HG02884 (cell line): ENCODE results near the gene UGT1A5.
"Not testable (repeated sequence)": the region's sequence is repeated elsewhere in the genome, so short reads cannot be mapped to it uniquely, and the experiment has no call there.

Experiments used
- ATAC-seq: cut with Tn5 transposase; IDR thresholded peaks from one replicate; pipeline ENCODE4 v1.9.1; 2021; ENCODE audit warnings: mild to moderate bottlenecking, moderate library complexity; ENCODE audit not compliant: unreplicated experiment

Gene UGT1A5

DNA sequence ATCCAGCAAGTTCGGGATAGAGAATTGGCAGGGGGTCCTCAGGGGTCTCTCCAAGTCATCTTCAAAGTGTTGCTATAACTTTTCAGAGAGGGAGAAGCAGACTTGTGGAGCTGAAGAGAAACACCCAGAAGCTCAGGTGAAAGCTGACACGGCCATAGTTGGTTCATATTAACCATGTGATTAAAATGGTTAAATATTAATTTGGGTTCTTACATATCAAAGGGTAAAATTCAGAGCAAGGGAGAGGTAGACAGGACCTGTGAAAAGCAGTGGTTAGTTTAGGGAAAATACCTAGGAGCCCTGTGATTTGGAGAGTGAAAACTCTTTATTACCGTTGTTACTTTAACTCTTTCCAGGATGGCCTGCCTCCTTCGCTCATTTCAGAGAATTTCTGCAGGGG lies 20.1 kb upstream of the UGT1A5 start, which contains the start of gene UGT1A6:
TSS of gene UGT1A6 (plus strand) at position 243 of the 400 bp plus-strand sequence. CDS start at position 358, 115 bp downstream.
- ATAC-seq: no peak

DNA sequence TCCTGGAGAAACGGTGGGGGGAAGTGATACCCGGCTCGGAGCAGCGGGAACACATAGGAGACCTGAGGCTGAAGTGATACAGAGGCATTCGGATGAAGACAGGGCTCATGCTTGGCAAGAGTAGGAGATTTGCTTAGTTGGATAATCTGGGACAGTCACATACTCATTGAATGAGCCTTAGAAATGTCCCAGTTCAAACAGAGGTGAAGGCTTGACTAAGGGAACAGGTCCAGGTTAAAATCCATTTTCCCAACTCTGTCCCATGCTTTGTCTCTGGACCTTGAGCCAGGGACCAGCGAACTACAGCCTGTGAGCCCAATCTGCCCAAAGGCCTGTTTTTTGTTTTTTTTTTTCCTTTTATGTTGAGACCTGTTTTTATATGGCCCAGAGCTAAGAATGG lies 18.7 kb upstream of the UGT1A5 start:
- no peak for ATAC-seq

GRCh38 chr2:233698740-233699139 lies 14.0 kb upstream of the UGT1A5 start:
- ATAC-seq: no peak

GRCh38 chr2:233699424-233700027 lies 13.2 kb upstream of the UGT1A5 start:
- no peak for ATAC-seq

- no peak for ATAC-seq
Measured at GRCh38 chr2:233700028-233700635, 12.6 kb upstream of the UGT1A5 start.

- not testable (repeated sequence) for ATAC-seq
Measured at GRCh38 chr2:233700842-233701241, 11.9 kb upstream of the UGT1A5 start.

- ATAC-seq: no peak
Measured at GRCh38 chr2:233702238-233702637, 10.5 kb upstream of the UGT1A5 start.

GRCh38 chr2:233705911-233706506 lies 6.7 kb upstream of the UGT1A5 start:
- ATAC-seq: no peak

DNA sequence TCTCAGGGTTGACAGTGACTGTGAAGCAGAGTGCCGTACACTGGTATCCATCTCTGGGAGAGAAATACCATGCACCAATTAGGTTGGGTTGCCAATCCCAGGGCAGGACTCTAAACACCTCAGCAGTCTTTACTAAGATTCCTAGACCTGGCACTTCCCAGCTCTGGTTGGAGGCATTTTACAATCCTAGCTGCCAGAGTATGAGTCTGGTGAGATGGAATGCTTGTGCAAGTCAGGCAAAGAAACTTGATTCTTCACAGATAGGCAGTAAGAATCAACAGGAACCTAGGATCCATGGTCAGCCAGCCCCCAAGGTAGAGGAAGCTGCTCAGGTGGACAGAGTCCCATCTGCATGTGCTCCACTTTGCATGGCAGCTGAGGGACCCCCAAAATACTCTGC lies 6.0 kb upstream of the UGT1A5 start:
- ATAC-seq: no peak

GRCh38 chr2:233707940-233708644 lies 4.6 kb upstream of the UGT1A5 start:
- ATAC-seq: no peak

GRCh38 chr2:233708942-233709341 lies 3.8 kb upstream of the UGT1A5 start:
- no peak for ATAC-seq

- ATAC-seq: peak; percentile 50
Measured at GRCh38 chr2:233711312-233712008, 1.2 kb upstream of the UGT1A5 start.

DNA sequence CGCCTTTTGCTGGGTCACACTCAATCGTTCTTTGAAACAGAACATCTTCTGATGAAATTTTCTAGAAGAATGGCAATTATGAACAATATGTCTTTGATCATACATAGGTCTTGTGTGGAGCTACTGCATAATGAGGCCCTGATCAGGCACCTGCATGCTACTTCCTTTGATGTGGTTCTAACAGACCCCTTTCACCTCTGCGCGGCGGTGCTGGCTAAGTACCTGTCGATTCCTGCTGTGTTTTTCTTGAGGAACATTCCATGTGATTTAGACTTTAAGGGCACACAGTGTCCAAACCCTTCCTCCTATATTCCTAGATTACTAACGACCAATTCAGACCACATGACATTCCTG lies 532 bp downstream of the UGT1A5 start:
- ATAC-seq: no peak

DNA sequence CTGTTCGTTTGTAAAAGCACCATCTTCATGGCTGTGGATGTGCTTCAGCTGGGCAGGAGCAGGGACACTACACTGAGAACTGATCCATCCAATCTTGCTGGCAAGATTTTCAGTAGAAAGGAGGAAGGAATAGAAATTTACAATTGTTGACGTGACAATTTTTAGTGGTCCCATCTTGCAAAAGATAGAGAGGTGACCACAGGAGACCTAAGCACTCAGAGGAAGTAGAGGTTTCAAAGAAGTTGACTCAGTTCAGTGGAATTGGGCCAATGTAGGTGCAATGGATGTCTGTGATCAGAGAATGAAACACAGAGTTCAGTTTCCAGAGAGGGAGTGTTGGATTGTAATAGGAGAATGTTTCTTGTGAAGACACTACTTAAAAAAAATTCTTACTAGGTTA lies 1.4 kb downstream of the UGT1A5 start:
- no peak for ATAC-seq

- ATAC-seq: no peak
Measured at GRCh38 chr2:233718552-233718951, 5.8 kb downstream of the UGT1A5 start, which contains the start of gene UGT1A4. UGT1A4 (plus strand) TSS chr2:233718736; CDS start chr2:233718821, 85 bp downstream.

DNA sequence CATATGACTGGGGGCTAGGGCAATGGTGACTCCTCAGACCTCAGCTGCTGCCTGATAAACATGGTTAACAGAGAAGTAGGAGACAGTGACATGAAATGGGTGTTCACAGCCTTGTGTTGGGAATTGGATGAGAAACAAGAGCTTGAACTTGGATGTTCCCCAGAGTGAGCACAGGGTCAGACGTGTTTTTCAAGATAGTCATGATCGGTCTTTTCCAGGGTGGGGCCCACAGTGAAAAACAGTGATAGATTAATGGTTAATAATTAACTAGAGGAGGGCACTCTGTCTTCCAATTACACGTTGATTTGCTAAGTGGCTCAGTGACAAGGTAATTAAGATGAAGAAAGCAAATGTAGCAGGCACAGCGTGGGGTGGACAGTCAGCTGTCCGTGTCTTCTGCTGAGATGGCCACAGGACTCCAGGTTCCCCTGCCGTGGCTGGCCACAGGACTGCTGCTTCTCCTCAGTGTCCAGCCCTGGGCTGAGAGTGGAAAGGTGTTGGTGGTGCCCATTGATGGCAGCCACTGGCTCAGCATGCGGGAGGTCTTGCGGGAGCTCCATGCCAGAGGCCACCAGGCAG lies 16.1 kb downstream of the UGT1A5 start, which contains the start of gene UGT1A3:
TSS of gene UGT1A3 (plus strand) at position 320 of the 579 bp plus-strand sequence. CDS start at position 405, 85 bp downstream.
- no peak for ATAC-seq

DNA sequence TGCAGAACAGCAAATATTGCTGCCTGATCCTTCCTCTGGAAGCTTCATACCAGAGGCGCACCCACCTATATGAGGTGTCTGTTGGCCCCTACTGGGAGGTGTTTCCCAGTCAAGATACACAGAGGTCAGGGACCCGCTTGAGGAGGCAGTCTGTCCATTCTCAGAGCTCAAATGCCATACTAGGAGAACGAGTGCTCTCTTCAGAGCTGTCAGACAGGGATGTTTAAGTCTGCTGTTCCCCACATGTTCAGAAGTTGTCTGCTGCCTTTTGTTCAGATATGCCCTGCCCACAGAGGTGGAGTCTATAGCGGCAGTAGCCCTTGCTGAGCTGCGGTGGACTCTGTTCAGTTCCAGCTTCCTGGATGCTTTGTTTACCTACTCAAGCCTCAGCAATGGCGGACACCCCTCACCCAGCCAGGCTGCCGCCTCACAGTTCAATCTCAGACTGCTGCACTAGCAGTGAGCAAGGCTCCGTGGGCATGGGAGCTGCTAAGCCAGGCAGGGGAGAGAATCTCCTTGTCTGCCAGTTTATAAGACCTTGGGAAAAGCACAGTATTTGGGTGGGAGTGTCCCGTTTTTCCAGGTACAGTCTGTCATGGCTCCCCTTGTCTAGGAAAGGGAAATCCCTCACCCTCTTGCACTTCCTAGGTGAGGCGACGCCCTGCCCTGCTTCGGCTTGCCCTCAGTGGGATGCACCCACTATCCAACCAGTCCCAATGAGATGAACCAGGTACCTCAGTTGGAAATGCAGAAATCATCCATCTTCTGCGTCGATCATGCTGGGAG lies 24.4 kb downstream of the UGT1A5 start:
- ATAC-seq: not testable (repeated sequence)

DNA sequence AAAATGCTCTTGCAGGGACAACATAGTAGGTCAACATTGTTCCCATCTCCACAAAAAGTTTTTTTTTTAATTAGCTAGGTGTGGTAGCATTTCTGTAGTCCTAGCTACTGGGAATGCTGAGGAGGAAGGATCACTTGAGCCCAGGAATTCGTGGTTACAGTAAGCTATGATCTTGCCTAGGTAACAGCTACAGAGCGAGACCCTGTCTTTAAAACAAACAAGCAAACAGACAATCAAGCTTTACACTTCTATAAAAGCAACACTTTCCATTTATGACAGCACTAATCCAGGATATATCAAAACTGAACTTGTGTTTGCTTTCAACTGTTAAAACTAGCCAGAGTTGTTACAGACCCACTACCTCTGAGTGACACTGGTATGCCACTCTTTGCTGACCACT lies 28.2 kb downstream of the UGT1A5 start:
- no peak for ATAC-seq

DNA sequence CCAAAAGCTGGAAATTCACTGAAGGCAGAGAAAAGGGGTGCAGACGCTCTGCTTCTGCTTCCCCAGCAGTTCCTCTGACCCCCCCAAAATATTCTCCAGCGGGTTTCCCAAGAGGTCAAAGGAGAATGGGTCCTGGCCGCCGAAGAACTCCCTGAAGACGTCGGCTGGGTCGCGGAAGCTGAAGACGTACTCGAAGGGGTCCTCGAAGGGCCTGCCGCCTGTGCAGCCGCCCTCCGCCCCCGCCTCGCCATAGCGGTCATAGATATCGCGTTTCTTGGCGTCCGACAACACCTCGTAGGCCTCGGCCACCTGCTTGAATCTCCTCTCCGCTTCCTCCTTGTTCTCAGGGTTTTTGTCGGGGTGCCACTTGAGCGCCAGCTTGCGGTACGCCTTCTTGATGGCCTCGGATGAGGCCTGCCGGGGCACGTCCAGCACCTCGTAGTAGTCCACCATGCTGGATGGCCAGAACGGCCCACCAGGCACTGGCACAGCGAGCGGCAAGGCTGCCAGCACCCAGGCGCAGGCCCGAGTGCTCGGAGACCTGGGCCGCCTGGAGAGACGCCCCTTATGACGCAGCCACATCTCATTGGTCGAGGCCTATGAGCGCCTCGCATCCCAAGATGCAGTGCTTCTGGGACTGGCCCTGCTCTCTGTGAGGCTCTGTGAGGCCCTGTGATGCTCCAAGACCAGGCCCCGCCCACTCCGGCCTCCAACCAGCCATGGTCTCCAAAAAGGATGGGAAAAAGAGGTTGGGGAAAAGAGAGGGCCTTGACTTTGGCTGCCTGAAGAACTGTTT lies 31.0 kb downstream of the UGT1A5 start:
- no peak for ATAC-seq
